Body of pancreas (tissue), 4 donors: ENCODE results near the gene TRPM7.

Experiments
- CTCF ChIP-seq, 7 experiments: fragments of 450-650 bp in 4 of 7; fragments of 200-600 bp in 3 of 7; sonication (generic) in 3 of 7; IDR thresholded peaks; one replicate each; pipeline ENCODE4 v1.5.1; 2016 to 2019; ENCODE audit warnings: antibody characterized with exemption in 7 of 7
- POLR2A ChIP-seq, 3 donors: fragments of 450-650 bp; IDR thresholded peaks; one replicate each; pipeline ENCODE4 v1.6.1; 2016; ENCODE audit warnings: antibody characterized with exemption in 3 of 3, mild to moderate bottlenecking in 2 of 3

- TF ChIP-seq CTCF (IDR thresholded peaks at IDR 0.05) (no peak), POLR2A (IDR thresholded peaks at IDR 0.05) (no peak)
These were observed 137.3 kb downstream of the TRPM7 start for GRCh38 chr15:50549326-50549725.
